ENCODE data around the gene UBR1. TPM values are rescaled to one million over a fixed set of nuclear protein-coding genes. Genes with fewer than 3 reads are reported as not detected.

UBR1 gene
- polyA plus RNA-seq, 1 donor from 2014 or later = 33.5 TPM

DNA sequence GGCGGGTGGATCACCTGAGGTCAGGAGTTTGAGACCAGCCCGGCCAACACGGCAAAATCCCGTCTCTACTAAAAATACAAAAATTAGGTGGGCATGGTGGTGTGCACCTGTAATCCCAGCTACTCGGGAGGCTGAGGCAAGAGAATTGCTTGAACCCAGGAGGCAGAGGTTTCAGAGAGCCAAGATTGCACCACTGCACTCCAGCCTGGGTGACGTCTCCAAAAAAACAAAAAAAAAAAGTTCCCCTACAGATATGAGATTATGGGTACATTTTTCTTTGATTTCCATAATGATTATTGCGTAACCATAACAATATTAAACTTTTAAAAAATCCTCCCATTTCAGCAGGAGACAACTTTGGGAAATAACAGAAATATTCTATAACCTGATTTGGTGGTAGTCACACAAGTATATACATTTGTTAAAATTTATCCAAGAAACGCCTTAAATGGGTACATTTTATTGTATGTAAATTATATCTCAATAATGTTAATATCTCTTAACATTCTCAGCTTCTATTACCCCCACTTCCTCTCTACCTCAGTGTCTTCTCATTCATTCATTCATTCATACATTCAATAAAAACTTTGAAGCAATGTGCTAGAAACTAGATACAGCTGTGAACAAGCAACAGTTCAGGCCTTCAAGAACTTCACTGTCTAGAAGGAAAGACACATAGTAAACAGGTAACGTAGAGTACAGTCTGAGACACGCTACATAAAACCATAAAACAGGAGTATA lies 6.6 kb downstream of the UBR1 start:
- Histone ChIP-seq H3K9me2 (ENCODE audit: insufficient read depth, low read length) (no peaks in the 10 kb centered on the region), H4K20me1 (ENCODE audit: insufficient read depth) (no peaks in the 10 kb centered on the region), H3K9me3 (ENCODE audit: low read length) (no peaks in the 10 kb centered on the region), H3K4me2 (ENCODE audit: low read length) (no peak overlapping the region), H2AFZ (ENCODE audit: low read depth, low read length) (no peak overlapping the region), H3K79me2 (replicated peaks; ENCODE audit: insufficient read depth, low read length) (peaks cover 36% of the 10 kb centered on the region), H3K36me3 (ENCODE audit: insufficient read depth, low read length) (peaks cover 6% of the 10 kb centered on the region), H3K27me3 (ENCODE audit: insufficient read depth, low read depth, low read length) (no peaks in the 10 kb centered on the region), H3F3A (ENCODE audit: insufficient read depth, low read length, poor library complexity, severe bottlenecking) (no peaks in the 10 kb centered on the region), H3K27ac (ENCODE audit: low read length) (no peak overlapping the region), H3K9ac (ENCODE audit: low read length) (no peak overlapping the region), H3K4me3 (ENCODE audit: low read length) (no peak overlapping the region)
- TF ChIP-seq POLR2AphosphoS5 (IDR thresholded peaks at IDR 0.05) = no peak
- TF ChIP-seq, protein P1, sequence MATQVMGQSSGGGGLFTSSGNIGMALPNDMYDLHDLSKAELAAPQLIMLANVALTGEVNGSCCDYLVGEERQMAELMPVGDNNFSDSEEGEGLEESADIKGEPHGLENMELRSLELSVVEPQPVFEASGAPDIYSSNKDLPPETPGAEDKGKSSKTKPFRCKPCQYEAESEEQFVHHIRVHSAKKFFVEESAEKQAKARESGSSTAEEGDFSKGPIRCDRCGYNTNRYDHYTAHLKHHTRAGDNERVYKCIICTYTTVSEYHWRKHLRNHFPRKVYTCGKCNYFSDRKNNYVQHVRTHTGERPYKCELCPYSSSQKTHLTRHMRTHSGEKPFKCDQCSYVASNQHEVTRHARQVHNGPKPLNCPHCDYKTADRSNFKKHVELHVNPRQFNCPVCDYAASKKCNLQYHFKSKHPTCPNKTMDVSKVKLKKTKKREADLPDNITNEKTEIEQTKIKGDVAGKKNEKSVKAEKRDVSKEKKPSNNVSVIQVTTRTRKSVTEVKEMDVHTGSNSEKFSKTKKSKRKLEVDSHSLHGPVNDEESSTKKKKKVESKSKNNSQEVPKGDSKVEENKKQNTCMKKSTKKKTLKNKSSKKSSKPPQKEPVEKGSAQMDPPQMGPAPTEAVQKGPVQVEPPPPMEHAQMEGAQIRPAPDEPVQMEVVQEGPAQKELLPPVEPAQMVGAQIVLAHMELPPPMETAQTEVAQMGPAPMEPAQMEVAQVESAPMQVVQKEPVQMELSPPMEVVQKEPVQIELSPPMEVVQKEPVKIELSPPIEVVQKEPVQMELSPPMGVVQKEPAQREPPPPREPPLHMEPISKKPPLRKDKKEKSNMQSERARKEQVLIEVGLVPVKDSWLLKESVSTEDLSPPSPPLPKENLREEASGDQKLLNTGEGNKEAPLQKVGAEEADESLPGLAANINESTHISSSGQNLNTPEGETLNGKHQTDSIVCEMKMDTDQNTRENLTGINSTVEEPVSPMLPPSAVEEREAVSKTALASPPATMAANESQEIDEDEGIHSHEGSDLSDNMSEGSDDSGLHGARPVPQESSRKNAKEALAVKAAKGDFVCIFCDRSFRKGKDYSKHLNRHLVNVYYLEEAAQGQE (IDR thresholded peaks at IDR 0.05; ENCODE audit: borderline replicate concordance) = no peak
- TF ChIP-seq RAD21 (conservative IDR thresholded peaks at IDR 0.05) = no peak
- TF ChIP-seq CTCF (IDR thresholded peaks at IDR 0.05; ENCODE audit: poor library complexity, severe bottlenecking) = no peak
- TF ChIP-seq EP300 (conservative IDR thresholded peaks at IDR 0.05; ENCODE audit: poor library complexity, severe bottlenecking) = no peak
- no peak for TF ChIP-seq SMC3 (conservative IDR thresholded peaks at IDR 0.05; ENCODE audit: poor library complexity)
- no peak for TF ChIP-seq MXI1 (conservative IDR thresholded peaks at IDR 0.05; ENCODE audit: poor library complexity, severe bottlenecking)
- TF ChIP-seq EZH2 (IDR thresholded peaks at IDR 0.05; ENCODE audit: borderline replicate concordance, insufficient read depth, low read length, poor library complexity, severe bottlenecking) = no peak
- TF ChIP-seq TAF1 (IDR thresholded peaks at IDR 0.05; ENCODE audit: low read depth) = no peak

GRCh38 chr15:43096411-43096810 lies 9.4 kb downstream of the UBR1 start:
- Histone ChIP-seq H3K27ac (ENCODE audit: low read length) (no peak overlapping the region), H3K9me3 (ENCODE audit: low read length) (no peaks in the 10 kb centered on the region), H3K9ac (ENCODE audit: low read length) (no peak overlapping the region), H4K20me1 (ENCODE audit: insufficient read depth) (no peaks in the 10 kb centered on the region), H3K4me2 (ENCODE audit: low read length) (no peak overlapping the region), H3K9me2 (ENCODE audit: insufficient read depth, low read length) (no peaks in the 10 kb centered on the region), H3K4me3 (ENCODE audit: low read length) (no peak overlapping the region), H3F3A (ENCODE audit: insufficient read depth, low read length, poor library complexity, severe bottlenecking) (no peaks in the 10 kb centered on the region), H2AFZ (ENCODE audit: low read depth, low read length) (no peak overlapping the region), H3K36me3 (ENCODE audit: insufficient read depth, low read length) (no peaks in the 10 kb centered on the region), H3K27me3 (ENCODE audit: insufficient read depth, low read depth, low read length) (no peaks in the 10 kb centered on the region), H3K79me2 (replicated peaks; ENCODE audit: insufficient read depth, low read length) (peaks cover 24% of the 10 kb centered on the region)
- TF ChIP-seq MXI1 (conservative IDR thresholded peaks at IDR 0.05; ENCODE audit: poor library complexity, severe bottlenecking) (no peak), RAD21 (conservative IDR thresholded peaks at IDR 0.05) (no peak), EP300 (conservative IDR thresholded peaks at IDR 0.05; ENCODE audit: poor library complexity, severe bottlenecking) (no peak), SMC3 (conservative IDR thresholded peaks at IDR 0.05; ENCODE audit: poor library complexity) (no peak), CTCF (IDR thresholded peaks at IDR 0.05; ENCODE audit: poor library complexity, severe bottlenecking) (no peak), EZH2 (IDR thresholded peaks at IDR 0.05; ENCODE audit: borderline replicate concordance, insufficient read depth, low read length, poor library complexity, severe bottlenecking) (no peak), POLR2AphosphoS5 (IDR thresholded peaks at IDR 0.05) (no peak), TAF1 (IDR thresholded peaks at IDR 0.05; ENCODE audit: low read depth) (no peak)
- TF ChIP-seq, protein P1 (IDR thresholded peaks at IDR 0.05; ENCODE audit: borderline replicate concordance) = no peak
